Forelimb muscle (tissue), 1 donor: Measurements from ENCODE around the gene CEP76. TPM values are rescaled to one million over a fixed set of nuclear protein-coding genes. Genes with fewer than 3 reads are reported as not detected.
"Not testable (repeated sequence)": the region's sequence is repeated elsewhere in the genome, so short reads cannot be mapped to it uniquely, and the experiment has no call there.

Experiments
- DNase-seq: peaks from one replicate; pipeline ENCODE4 v3.0.0-alpha.2; 2013; ENCODE audit warnings: low read depth
- polyA plus RNA-seq: library from polyadenylated mRNA; unstranded; fragments of 120-200 nt; gene quantifications from one replicate; pipeline ENCODE4 v1.2.1, GENCODE V29; 2013; ENCODE audit not compliant: insufficient read length

The CEP76 gene
- polyA plus RNA-seq, 1 donor: 4.8 TPM

DNA sequence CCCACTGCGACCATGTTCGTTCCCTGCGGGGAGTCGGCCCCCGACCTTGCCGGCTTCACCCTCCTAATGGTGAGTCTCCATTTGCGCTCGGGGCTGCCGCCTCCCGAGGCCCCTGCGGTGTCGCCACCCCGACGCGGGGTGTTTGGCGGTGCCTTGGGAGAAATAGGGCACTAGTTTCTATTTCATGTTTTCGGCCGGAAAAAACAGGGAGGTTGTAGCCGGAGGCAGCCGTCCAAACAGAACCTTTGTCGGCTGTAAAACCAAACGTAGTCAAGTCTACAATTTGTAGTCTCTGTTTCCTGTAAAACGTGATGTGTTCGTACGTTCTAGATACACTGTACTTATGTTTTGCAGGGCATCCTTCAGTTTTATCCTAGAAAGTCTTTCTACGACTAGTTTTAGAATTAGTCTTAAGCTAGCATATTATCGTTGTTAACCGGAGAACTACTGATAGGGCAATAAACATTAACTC is 609 bp upstream of the CEP76 start:
- no peak for DNase-seq

DNA sequence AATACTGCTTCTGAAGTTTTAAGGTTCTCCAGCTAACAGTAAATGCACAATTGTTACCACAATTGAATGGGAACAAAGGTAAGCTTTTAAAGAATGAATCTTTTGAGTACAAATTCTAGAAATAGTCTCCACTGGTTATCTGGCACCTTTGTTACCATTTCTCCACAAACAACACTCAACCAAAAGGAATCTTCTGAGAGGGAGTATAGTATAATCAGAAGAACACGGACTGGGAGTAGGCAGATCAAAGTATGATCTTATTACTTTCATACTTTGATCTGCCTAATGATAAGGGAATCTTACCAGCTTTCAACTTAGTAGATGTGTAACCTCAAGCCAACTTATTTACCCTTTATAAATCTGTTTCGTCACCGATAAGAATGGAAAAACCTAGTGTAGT is 1.4 kb downstream of the CEP76 start:
- DNase-seq: no peak

DNA sequence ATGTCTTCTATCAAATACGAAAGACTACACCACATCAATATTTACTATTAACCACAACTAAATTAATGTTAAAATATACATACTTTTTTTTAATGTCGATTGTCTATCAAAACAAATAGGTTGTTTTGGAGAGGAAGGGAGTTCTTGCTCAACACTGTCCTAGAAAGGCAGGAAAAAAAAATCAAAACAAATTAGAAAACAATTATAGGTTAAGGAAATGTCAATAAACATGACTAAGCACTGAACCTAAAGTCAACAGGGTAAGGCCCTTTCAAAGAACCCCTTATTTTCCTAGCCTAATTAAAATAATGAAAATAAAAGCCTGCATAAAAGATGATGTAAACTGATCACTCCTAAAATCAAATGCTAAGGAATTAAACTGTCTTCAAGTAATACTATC is 2.8 kb downstream of the CEP76 start:
- no peak for DNase-seq

DNA sequence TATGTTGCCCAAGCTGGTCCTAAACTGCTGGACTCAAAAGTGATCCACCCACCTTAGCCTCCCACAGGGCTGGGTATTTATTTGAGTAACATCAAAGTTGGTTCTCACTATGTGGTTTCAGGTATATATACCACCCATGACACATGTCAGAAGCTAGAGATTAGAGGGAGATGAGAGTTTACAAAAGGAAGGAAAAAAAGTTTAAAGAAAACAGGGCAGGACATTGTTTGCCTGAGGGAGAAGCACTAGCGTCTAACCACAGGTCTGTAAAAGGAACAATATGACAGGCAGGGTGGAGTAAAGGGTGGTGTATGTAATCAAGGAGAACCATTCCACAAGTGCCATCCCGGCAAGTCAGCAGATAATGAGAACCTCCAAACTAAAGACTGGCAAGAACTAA is 8.5 kb downstream of the CEP76 start:
- no peak for DNase-seq

DNA sequence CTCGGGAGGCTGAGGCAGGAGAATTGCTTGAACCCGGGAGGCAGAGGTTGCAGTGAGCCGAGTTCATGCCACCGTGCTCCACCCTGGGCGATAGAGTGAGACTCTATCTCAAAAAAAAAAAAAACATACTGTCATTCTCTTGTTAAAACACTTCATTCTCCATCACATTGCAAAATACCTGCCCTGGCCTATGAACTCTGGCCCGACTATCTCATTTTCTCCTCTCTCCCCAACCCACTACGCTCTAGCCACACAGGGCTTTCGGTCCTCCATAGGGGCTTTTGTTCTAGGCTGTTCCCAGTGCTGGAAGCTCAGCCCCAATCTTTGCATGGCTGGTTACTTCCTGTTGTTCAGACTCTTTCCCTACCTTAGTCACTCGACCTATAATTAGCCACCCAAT is 10.3 kb downstream of the CEP76 start:
- DNase-seq: no peak

DNA sequence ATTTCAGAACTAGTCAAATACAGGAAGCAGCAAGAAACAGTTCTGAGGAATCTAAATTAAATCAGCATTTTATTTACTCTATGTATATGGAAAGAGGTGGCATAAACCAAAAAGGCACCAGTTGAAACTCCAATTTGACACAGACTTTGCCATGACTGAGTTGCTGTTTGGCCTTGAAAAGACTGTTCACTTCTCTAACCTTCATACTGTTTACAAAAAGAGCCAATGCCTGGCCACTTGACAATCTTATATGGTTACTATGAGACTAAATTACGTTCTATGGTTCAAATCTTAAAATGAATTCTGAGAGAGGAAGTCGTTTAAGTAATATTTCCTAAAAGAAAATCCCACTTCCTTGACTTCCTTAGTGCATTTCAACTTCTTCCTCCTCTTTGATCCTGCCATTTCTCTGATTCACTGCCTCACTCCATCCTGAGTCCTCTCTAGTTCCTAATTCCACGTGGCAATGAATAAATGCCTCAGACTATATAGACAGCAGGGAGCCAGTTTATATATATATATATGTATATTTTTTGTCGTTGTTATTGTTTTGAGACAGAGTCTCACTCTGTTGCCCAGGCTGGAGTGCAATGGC is 13.2 kb downstream of the CEP76 start:
- no peak for DNase-seq

DNA sequence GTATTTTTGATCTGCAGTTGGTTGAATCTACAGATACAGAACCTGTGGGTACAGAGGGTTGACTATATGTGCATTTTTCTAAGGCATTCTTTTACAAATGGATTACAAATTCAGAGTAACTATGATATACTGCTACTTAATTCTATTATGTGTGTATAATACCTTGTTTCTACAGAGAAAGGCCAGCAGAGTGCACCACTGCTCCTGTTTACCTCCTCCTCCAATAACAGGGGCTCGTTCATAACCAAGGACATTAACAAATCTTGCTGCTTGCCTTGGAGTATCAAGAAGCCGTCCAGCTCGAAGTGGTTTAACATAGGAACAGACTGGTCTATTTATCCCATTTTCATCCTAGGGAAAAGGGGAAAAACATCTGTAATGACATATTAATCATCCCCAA is 16.4 kb downstream of the CEP76 start:
- DNase-seq: no peak

DNA sequence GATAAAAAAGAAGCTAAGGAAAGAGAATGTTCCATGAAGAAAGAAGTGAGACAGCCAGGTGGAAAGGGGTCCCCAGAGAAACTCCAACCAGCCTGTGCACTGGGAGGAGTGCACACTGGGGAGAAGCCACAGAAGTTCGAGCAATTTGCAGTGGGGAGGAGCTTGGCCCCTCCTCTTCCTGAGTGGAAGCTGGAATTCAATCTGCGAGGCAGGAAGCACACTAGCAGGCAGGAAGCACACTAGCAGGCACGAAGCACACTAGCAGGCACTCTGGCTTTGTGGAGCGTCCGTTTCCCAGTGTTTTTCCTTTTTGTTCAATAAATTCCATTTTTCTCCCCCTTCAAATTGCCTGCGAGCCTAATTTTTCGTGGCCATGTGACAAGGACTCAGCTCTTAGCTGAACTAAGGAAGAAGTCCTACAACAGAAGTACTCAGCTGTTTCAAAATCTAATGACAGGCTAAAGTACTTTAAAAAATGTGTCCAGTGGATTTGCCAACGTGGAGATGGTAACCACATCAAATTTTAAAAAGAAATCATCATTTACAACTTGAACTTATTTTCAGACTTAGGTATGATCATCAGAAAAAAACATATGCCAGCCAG is 23.2 kb downstream of the CEP76 start:
- DNase-seq: no peak

DNA sequence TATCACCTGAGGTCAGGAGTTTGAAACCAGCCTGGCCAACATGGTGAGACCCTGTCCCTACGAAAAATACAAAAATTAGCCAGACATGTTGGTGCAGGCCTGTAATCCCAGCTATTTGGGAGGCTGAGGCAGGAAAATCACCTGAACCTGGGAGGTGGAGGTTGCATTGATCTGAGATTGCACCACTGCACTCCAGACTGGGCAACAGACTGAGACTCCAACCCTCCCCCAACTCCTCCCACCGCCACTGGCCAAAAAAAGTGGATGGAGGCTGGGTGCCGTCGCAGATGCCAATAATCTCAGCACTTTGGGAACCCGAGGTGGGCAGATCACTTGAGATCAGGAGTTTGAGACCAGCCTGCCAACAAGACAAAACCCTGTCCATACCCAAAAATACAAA is 34.5 kb downstream of the CEP76 start:
- no peak for DNase-seq

DNA sequence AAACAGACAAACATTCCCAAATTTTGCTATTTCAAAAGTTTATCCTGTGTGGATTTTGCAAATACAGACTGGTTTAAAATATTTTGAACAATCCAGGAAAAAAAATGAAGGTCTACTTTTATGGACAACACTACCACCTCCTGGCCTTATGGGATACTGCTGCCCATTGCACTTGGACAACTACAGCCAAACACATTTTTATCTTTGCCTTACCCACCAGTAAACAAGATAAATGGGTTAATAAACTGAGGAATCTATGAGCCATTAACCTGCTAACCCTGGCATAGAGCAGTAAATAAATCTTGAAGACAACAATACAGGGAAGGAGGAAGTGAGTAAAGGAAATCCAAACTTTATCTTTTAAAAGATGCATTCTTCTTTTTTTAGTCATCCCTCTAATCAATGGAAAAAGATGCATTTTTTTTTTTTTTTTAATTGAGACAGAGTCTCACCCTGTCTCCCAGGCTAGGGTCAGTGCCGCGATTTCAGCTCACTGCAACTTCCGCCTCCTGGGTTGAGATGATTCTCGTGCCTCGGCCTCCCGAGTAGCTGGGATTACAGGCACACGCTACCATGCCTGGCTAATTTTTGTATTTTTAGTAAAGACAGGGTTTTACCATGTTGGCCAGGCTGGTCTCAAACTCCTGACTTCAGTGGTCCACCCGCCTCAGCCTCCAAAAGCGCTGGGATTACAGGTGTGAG is 42.5 kb downstream of the CEP76 start:
- DNase-seq: no peak

DNA sequence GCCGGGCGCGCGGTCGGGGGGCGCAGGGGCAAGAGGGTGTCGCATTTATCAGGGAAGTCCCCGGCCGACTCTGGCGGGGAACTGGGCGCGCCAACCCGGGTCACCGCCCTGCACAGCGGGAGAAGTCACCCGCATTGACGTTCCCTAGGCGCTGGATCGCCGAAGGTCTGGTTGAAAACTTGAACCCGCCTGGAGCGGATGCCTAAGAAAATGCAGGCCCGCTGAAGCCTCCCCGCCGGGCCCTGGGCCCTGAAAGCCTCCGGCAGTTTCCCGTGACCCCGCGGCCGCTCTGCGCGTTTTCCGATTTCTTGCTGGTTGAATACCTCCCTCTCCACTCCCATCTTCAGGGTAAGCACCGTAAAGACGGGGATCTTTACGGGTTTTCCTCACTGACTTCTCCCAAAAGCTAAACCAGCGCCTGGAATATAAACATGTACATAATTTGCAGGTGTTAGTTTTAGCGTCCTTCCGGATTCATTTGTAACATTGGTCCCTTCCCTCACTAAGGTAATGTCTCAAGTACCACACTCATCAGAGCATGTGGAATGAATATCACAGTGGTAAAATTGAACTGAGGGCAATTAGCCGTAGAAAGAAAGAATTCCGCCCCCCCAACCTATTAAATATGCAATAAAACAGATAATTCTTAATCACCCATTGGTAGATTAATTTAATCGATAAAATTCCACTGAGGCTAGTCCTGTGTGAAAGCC is 43.9 kb downstream of the CEP76 start:
- no peak for DNase-seq

DNA sequence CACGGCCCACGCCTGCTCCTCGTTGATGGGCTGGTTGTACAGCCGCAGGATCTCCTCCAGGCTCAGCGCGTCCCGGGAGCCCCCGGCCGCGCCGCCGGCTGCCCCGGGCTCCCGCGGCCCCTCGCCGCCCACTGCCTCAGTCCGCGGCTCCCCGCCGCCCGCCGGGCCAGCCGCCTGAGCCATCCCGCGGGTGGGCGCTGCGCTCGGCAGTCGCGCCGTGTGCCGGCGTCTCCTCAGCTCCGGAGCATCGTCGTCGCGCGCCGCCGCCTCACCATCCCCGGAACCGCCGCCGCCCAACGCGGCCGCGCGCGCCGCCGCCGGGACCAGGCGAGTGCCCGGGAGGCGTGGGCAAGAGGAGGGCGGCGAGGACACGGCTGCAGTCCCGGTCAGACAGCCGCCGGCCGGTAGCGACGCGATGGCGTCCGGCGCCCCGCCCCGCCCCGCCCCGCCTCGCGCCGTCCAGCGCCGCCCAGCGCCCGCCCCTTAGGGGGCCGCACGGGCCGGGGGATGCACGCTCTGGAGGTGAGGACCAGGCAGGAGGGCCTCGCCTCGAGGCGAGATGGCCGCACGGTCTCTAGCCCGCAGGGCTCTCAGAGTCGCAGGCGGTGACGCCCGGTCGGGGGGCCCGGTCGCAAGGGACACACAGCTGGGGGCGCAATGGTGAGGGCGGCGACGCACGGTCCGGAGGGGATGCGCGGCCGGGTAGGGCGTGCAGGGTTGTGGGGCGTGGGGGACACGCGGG is 44.7 kb downstream of the CEP76 start, which contains the start of gene SPIRE1:
TSS of gene SPIRE1 (minus strand) at position 424 of the 742 bp plus-strand sequence. CDS start at position 183, 241 bp downstream.
- DNase-seq: no peak

DNA sequence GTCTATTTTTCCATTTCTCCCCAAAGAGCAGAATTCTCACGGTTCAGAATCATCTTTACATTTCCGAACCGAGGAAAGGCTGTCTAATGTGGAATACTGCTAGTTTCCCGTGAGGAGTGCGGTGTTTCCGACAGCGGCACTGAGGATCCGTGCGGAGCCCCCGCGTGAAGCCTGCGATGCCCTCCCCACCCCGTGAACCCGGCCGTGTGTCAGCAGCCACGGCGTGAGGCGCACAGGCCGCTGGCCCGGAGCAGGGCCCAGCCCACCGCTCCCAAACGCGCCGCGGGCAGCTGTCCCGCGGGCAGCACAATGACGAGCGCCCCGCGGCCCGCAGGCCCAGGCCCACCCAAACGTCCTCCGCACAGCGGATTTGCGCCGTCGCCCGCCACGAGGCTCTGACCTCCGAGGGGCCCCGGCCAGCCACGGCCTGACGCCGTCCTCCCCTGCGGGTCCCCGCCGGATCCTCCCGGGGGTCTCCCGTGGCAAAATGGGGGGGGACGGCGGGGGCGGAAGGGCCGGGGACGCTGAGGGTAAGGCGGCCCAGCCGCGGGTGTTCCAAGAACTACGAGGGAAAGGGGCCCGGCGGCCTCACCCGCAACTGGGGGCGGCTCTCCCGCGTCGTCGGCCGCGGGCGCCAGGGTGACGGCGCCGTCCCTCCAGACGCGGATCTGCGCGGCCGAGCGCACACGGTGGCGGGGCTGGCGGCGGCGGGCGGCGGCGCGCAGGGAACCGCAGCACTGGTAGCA is 45.4 kb downstream of the CEP76 start:
- DNase-seq: no peak

DNA sequence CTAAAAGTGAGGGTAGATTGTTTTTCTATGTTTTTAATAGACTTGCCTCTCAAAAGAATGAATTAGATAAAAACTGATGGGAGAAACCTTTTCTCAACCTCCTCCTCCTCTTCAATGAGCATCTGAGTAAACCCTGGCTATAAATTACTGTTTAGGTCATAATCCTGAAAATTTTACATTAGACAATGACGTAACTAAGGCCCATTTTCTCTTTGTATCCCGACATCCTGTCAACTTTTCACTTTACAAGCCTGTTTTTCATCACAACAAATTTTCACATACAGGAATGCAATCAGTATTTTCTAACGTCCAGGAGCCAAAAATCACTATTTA is 46.0 kb downstream of the CEP76 start:
- DNase-seq: no peak

DNA sequence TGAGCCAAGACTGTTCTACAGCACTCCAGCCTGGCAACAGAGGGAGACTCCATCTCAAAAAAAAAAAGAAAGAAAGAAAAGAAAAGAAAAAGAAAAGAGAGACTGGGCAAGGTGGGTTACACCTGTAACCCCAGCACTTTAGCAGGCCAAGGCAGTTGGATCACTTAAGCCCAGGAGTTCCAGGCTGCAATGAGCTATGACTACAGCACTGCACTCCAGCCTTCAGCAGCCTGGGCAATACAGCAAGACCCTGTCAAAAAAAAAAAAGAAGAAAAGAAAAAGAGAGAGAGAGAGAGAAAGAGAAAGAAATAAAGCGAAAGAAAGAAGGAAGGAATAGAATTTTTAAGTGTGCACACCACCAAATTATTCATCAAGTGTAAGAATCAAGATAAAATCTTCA is 47.6 kb downstream of the CEP76 start:
- no peak for DNase-seq

DNA sequence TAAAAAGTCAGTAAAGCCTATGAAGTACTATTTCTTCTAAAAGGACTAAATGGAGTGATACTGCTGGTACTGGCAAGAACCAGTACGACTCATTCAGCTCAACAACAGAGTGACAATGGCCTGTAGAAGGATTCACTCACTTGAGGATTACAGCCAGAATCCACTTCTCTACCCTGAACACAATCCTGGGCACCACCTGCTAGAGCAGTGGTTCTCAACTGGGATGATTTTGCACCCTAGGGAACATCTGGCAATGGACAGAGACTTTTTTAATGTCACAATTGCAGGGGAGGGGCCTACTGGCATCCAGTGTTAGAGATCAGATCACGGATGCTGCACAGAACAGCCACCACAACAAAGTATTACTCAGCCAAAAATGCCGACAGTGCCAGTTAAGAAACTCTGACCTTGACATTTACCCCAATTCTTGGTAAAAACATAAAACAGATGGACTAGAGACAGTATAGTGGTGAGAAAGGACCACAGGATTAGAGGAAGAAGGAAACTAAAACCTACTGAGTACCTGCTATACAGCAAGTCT is 49.6 kb downstream of the CEP76 start:
- no peak for DNase-seq

DNA sequence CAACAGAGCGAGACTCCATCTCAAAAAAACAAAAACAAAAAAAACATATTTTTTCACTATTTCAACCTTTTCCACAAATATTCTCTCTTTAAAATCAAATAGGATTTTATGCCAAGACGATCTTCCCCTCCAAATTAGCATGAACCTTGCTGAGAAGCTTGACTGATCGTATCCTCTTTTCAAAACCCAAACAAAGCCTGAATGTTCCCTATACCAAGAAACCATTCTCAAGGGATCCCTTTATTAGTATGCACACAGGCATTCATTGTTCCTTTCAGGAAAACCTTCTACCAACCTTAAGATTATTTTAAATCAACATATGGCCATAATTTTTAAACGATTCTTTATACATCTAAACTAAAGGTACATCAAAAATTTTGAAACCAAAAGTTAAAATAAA is 50.9 kb downstream of the CEP76 start:
- DNase-seq: no peak

DNA sequence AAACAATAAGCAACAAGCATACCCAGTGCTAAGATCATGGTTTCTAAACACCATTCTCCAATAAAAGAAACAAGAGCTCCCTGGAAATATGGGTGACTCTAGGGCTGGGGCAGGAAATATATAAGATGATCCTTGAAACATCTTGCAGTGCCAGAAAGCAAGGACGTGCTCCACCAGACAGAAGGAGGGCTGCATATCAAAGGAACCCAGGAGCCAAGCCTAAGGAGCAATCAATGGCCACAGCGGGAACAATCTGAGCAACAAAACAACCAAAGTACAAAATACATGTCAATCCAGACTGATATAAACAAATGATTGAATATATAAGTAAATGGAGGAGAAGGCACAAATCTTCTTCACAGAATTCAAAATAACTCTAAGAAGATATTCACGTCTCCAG is 54.8 kb downstream of the CEP76 start:
- DNase-seq: no peak

DNA sequence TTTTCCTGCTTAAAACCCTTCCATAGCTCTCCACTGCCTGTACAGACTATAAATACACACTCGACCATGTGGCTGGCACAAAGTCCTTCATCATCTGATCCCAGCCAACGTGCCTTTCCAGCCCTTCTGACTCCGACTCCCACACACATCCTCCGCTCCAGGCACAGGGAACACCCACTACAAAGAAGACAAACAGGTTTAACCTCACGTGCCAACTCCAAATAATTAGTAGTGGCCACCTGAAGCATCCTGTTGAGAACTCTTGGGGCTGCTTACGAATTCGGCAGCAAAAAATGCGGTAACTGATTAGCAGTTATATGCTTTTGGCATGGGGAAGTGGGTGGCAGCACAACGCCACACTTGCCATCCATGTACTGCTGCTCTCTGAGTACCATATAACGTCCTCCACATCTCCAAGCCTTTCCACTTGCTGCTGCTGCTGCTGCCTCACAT is 56.7 kb downstream of the CEP76 start:
- DNase-seq: no peak

DNA sequence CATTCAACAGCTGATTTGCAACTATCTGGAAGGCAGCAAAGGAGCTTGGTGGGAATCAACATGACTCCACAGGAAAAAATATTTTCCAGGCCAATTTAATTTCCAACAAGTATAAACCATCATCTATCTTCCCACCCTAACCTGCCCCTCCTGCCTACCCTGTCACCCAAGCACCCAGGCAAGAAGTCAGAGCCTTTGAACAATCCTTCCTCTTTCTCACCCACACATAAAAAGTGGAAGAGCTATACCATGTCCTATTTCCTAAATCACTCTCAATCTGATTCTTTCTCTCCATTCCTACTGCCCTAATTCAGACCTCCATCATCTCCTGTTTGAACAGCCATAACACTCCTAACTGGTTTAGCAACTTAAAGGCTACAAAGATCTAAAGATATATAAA is 57.3 kb downstream of the CEP76 start:
- no peak for DNase-seq

DNA sequence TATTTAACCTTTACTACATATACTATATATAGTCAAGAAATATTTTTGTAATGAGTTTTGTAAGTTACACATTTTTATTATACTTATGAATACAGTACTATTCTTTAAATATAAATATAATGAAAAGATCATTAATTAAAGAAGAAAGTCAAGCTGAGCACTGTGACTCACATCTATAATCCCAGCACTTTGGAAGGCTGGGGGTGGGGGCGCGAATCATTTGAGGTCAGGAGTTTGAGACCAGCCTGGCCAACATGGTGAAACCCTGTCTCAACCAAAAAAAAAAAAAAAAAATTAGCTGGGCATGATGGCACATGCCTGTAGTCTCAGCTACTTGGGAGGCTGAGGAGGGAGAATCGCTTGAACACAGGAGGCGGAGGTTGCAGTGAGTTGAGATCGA is 58.8 kb downstream of the CEP76 start:
- not testable (repeated sequence) for DNase-seq
